CD4-positive, alpha-beta T cell treated with Interleukin-2 at 100 ng/mL for 4 hours (primary cell): ENCODE data around the gene BPI.
"Not testable (repeated sequence)": the region's sequence is repeated elsewhere in the genome, so short reads cannot be mapped to it uniquely, and the experiment has no call there.

ENCODE experiments used
- DNase-seq: peaks from one replicate; pipeline ENCODE4 v3.0.0-alpha.2; 2020; ENCODE audit warnings: low spot score

BPI gene

GRCh38 chr20:38336726-38337125 lies 32.8 kb downstream of the BPI start:
- no peak for DNase-seq

GRCh38 chr20:38337561-38338140 lies 33.7 kb downstream of the BPI start:
- DNase-seq: no peak

- no peak for DNase-seq
Measured at GRCh38 chr20:38338849-38339520, 35.0 kb downstream of the BPI start.

GRCh38 chr20:38339521-38339896 lies 35.6 kb downstream of the BPI start:
- DNase-seq: not testable (repeated sequence)

GRCh38 chr20:38339997-38340396 lies 36.0 kb downstream of the BPI start:
- no peak for DNase-seq

- DNase-seq: no peak
Measured at GRCh38 chr20:38340693-38341092, 36.7 kb downstream of the BPI start.

GRCh38 chr20:38342216-38342615 lies 38.3 kb downstream of the BPI start:
- DNase-seq: no peak

GRCh38 chr20:38342713-38343310 lies 38.9 kb downstream of the BPI start:
- DNase-seq: no peak

GRCh38 chr20:38343311-38344106 lies 39.6 kb downstream of the BPI start:
- no peak for DNase-seq

GRCh38 chr20:38344107-38344701 lies 40.2 kb downstream of the BPI start:
- DNase-seq: no peak

GRCh38 chr20:38345643-38346042 lies 41.7 kb downstream of the BPI start:
- DNase-seq: no peak

GRCh38 chr20:38346247-38346651 lies 42.3 kb downstream of the BPI start, which contains the start of gene LBP:
Gene LBP (plus strand): TSS chr20:38346482. CDS start chr20:38346517, 35 bp downstream.
- DNase-seq: no peak

GRCh38 chr20:38346741-38347140 lies 42.8 kb downstream of the BPI start:
- DNase-seq: no peak

GRCh38 chr20:38349856-38350255 lies 45.9 kb downstream of the BPI start:
- DNase-seq: no peak

- no peak for DNase-seq
Measured at GRCh38 chr20:38350879-38351775, 47.2 kb downstream of the BPI start.

- no peak for DNase-seq
Measured at GRCh38 chr20:38353316-38353715, 49.4 kb downstream of the BPI start.

GRCh38 chr20:38354227-38354626 lies 50.3 kb downstream of the BPI start:
- no peak for DNase-seq

- no peak for DNase-seq
Measured at GRCh38 chr20:38355161-38356012, 51.4 kb downstream of the BPI start.

GRCh38 chr20:38357653-38358207 lies 53.8 kb downstream of the BPI start:
- no peak for DNase-seq

- DNase-seq: no peak
Measured at GRCh38 chr20:38358556-38358955, 54.6 kb downstream of the BPI start.
